Stimulated activated CD8-positive, alpha-beta memory T cell treated with anti-CD3 and anti-CD28 coated beads, Interleukin-7, amount 100 ng/mL, for 4 hours (primary cell): Measurements from ENCODE around the gene HTR7.

Source experiments
- DNase-seq, 2 donors: peaks; one replicate each; pipeline ENCODE4 v3.0.0-alpha.2; 2020; ENCODE audit warnings: low read depth in 2 of 2

HTR7 gene

DNA sequence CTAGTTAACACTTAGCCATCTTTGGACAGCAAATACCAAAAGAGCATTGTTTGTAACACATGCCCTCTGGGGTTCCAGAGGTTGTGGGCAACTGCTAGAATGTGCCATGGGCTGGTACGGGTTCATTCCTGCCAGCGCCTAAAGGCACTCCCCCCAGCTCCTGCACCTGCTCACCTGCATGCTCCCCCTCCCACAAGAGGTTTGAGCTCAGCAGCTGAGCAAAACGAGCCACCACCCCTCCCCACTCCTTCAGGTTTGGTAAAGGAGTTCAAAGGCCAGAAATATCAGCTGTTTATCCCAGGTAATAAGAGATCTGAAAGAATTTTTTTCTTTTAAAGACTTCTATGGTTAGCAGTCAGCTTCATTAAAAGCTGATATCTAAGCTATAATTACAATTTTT lies 53.5 kb downstream of the HTR7 start:
- no peak for DNase-seq

DNA sequence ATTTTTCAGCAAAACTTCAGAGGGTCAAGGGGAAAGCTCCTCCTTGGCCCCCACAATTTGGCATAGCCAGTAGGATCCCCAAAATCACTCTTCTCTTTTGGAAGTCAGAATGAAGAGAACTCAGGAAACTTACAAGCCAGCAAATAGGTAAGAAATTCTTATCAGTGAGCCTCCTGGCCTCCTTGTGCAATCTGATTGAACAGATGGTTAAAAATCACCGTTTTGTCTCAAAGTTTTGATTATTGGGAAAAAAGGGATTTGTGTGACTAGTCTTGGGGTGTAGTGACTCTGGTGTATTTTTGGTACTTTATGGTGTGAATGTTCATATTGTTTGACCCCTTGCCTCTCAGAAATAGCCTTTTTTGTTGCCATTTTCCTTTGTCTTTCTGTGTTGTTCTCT lies 56.2 kb downstream of the HTR7 start:
- DNase-seq, result no peak

DNA sequence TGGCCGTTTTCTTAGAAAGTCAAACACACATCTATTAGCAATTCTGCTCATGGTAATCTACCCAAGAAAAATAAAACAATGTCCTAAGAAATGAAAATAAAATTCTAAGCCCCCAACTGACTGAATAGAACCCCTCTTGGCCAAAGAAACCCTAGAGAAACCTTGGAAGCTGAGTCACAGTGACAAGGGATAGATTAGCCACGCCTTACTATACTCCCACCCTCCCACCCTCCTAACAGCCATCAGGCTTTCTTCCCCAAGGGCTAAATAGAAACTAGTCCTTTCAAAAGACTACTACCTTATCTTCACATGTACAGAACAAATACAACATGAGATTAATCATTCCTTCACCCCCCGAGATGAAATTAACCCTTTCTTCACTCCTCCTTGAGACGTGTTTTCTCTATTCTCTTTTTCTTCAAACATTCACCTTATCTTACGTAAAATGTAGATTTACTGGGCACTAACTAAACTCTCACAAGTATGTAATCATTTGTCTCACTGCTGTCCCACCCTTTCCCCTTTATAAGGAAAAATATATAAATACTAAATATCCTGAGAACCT lies 57.5 kb downstream of the HTR7 start:
- no peak for DNase-seq

DNA sequence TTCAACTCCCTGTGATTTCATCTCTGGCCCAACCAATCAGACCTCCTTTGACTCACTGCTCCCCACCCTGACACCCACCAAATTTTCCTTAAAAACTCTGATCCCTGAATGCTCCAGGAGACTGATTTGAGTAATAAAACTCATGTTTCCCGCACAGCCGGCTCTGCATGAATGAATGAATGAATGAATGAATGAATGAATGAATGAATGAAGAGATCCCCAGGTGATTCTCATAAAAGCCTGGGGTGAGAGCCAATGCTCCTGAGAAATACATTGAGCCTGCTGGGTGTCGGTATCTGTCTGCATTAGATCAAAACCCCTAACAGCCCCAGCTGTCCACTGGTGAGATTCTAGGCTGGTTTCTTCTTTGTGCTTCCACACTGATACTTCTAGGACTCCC lies 58.7 kb downstream of the HTR7 start:
- DNase-seq, result no peak

DNA sequence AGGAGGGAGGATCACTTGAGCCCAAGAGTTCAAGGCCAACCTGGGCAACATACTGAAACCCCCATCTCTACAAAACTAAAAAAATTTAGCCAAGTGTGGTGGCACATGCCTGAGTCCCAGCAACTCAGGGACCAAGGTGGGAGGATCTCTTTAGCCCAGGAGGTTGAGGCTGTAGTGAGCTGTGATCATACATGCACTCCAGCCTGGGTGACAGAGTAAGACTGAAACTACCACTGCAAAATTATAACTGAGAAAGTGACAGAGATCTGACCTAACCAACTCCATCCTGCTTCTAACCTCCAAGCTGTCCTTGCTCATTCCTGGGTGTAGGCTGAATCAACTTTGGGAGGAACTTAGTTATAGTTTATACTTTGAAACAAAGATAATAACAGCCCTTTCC lies 59.4 kb downstream of the HTR7 start:
- DNase-seq, result no peak

DNA sequence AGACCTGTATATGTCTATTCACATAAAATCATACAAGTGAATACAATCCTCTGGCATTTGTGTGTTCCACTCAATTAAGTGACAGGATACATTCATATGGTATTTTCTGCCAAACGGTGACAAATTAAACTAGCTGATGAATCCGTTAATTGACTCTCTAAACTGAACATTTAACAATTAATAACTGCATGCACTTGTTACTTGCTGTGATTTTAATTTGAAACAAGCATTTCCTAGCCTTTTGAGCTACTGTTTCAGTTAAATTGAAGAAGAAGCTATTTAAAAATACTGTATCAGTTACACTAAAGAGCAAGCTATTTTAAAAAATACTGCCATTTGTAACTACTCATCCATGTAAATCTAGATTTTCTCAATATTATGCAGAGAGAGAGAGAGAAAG lies 67.4 kb downstream of the HTR7 start:
- DNase-seq, result no peak

DNA sequence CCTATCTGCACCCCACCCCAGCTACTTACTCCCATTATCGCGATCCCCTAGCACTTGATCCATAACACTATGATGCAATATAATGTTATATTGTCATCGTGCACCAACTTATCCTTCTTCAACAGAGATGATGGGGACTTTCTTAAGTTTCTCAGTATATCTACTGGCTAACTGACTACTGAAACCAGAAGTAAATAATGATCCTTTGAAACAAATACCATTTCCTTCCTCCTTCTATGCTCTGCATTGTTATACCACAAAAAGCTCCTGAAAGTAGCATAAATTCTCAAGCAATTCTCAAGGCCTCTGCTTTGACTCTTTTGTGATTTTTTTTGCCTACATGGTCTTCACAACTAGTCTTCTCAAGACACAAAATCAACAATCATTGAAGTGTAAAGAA lies 68.9 kb downstream of the HTR7 start:
- DNase-seq, result no peak

DNA sequence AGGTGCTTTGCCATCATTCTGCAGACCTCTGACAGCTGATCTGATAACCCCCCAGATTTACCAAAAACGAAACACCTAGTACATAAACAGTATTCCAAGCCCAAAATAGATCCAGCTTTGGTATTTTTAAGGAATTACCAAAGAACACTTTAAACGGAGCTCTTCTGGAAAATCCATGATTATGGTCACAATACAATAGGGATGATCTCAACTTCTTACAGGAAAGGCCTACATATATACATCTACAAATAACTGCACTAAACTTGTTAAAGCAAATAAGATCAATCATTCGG lies 69.7 kb downstream of the HTR7 start:
- no peak for DNase-seq

DNA sequence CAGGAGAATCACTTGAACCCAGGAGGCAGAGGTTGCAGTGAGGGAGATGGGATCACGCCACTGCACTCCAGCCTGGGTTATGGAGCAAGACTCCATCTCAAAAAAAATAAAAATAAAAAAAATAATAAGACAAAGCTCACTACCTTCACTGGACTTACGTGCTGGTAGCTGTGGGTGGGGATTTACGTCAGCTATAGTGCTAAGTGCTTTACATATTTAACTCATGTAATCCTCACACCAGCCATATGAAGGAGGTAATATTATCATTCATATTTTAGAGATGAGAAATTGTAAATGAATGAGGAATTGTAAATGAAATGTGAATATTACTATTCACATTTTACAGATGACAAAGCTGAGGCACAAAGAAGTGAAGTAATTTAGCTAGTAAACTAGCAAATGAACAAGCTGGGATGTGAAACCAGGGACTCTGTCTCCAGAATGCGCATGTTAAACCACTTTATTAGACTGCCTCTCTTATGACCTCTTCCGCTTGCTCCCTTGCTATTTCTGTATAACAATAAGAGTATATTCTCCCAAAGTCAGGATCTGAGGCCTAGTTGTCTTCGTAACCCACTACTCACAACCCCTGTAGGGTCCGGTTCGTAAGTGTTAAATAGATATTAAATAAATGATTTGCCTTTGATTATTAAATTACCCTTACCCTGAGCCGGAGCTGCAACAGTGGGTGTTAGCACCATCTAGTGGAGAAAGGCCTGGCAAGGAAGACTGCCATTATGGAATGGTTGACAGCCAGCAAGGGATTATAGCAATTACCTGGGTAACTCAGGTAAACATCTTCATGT lies 70.2 kb downstream of the HTR7 start:
- no peak for DNase-seq

DNA sequence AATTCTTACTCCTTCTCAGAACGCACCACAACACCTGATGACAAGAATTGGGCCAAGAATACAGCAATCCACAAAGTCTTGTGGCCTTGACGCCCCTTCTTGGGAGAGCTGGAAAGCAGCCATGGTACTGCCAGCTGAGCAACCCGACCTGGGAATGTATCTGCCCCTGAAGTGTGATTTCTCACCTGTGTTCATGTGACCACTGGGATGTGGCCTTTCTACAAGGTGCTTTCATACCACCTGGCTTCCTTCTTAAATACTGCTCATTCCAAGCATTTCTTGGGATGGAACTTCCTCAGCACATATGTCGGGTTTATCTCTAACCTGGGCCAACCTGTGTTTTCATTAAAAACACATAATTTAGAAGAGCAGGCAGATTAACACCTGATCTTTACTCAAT lies 72.1 kb downstream of the HTR7 start:
- no peak for DNase-seq

DNA sequence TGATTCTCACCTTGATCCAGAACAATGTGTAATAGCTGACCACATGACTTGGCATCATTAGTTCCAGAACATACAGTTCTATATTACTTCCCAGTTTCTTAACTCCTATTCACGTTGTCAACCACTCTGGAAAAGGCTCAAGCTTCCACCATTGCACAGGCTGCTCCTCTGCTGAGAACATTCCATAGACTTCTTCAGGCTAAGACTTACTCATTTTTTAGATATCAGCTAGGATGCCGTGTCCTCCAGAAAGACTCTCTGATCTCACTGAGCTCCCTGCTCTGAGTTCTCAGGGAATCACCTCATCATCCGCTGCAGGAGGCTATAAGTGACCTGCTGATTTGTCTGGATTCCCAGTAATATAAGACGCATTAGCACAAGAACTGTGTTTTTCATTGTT lies 73.1 kb downstream of the HTR7 start:
- DNase-seq, result no peak

DNA sequence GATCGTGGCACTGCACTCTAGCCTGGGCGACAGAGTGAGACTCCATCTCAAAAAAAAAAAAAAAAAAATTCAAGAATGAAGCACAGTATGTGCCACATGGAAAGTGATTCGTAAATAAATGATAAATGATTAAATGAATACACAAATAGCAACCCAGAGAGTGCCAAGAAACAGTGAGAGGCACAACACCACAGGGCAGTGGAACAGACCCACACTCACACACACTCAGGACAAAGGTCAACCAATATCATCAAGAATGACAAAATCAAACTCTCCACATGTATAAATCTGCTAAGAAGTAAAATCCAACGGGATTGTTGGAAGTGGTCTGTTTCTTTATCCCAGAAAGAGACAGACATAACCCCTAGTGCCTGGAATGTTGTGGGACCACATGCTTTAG lies 77.4 kb downstream of the HTR7 start:
- no peak for DNase-seq

DNA sequence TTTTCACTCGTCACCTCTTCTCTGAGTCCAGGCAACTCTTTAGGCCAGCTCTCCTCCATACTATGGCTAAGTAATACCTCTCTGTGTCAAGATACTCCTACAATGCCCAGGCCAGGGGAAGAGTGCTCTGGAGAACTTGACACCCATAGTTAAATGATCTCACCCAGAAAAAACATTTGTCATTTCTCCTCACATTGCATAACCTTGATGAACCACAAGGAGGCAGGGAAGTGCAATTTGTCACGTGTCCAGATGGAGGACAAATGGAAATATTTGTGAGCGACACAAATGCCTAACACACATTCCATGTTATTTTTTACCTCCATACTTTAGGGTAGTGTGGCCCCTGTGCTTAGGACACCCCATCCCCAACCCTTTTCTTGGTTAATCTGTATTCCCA lies 78.3 kb downstream of the HTR7 start:
- no peak for DNase-seq

DNA sequence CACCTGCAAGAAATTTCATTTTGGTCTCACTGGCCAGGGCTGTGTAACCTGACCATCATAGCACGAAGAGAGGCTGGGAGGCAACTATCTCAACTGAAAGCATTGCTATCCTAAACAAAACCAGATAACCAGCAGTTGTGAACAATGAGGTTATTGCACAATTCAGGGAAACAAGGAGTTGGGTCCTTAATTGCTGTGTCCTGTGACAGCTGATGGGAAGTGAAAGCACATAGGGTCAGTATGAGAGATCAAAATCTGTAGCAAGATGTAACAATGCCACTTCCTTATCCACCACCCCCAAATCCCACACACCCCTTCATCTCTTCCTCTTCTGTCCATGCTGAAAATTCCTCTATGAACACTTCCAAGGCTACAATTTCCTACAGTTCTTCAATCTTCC lies 80.2 kb downstream of the HTR7 start:
- no peak for DNase-seq

DNA sequence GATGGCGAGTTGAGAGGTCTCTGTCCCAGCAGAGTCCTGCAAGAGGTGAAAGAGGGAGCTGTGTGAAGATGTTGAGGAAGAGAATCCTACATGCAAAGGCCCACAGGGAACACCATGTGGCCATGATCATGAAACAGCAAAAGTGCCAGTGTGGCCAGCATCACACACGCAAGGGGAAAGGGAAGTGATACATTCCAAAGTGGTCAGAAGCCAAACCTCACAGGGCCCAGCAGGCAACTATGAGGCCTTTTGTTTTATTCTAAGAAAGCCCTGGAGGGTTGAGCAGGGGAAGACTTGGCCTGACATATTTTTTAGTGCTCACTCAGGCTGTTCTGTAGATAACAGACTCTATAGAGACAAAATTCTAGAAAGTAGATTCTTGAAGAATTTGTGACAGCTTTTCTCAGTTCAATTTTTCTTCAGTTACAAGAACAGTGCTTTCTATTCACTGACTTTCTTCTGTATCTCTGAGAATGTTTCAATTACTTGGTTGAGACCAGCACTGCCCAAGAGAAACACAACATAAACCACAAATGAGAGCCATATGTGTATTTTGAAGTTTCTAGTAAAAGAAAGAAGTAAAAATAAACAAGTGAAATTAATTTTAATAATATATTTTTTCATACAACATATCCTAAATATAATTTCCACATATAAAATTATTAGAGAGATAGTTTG lies 82.3 kb downstream of the HTR7 start:
- no peak for DNase-seq

DNA sequence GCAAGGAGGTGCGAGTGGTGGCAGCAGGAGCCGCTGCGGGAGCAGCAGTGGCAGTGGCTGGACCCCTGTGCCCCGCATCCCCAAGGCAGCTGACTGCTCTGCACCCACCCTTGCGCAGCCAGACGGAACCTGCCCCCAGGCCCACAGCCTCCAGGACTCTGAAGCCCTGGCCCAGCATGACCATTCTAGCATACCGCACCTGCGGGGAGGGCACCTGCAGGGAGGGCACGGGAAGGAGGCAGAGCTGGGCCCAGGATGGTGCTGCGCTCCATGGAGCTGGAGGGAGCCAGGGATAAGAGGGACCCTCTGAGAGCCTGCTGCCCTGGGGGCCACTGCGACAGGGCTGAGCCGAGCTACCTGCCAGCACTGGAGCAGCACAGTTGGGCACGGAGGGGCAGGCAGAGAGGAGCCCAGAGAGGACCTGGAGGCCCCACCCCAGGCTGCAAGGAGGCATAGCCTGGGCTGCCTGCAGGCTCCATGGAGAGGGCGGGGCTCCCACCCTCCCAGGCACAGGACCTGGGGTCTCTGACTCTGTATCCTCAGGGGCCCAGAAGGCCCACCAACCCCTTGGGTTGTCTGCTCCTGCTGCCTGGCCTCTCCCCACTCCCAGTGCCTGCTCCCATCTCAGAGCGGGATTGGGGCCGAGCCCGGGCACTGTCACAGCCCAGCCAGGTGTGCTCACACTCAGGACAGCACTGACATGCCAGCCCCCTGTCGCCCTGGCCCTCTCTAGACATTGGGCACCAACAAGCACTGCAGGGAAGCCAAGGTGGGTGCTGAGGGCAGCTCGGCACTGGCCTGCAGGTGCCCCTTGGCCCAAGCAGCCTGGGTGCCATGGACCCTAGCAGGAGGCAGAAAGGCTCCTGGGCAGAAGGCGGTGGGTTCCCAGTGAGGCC lies 87.6 kb downstream of the HTR7 start:
- no peak for DNase-seq

DNA sequence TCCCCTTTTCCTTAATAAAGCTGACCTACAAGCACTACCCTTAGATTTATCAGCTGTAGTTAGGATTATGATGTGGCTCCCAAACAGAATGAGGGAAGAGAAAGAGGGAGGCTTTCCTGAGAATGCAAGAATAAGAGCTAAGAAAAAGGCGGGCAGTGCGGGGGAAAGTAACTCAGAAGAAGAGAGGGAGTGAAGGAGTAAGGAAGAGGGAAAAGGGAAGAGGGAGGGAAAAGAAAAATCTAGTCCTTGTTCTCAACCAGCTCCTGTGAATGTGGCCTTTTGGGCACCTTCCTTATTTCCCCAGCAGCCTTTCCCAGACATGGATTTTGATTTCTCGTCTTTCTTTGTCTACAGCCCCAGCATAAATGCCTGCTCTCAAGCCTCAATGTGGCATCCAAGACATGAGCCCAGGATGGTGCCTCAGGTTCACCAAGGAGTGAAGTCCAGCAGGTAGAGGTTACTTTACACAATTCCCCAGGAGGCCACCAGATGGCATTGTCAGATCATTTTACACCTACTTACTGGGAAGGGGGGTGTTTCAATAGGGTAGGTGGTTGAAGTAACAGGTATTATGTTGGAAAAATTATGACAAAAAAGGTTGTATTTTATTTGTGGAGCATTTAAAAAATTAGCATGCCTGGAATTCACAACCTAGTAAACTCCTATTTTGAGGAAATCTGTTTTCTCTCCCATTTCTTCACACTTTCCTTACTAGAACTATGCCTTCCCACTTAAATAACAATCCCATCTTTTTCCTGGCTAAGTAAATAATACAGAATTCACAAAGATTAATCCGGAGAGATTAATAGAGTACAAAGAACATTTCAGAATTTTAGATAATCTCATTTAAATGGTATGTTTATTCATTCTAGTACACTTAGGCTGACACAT lies 106.5 kb downstream of the HTR7 start:
- peak in 1 of 2 donors; percentile 8 for DNase-seq

DNA sequence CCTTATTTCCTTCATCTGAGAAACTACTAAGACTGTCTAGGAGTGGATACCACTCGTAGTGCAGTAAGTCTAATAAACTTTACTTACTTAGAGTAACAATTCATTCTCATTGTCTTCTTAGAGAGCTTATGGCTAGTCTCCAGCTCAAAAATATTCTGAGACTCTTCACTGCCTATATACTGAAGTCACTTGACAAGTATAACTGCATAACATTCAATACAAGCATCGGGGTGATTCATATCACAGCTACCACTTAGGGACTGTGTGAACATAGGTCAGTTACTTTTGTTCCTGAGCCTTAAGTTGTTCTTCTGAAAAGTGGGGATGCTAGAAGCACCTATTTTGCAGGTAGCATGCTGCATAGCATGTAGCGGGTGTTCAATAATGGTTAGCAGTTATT lies 111.0 kb downstream of the HTR7 start:
- no peak for DNase-seq

DNA sequence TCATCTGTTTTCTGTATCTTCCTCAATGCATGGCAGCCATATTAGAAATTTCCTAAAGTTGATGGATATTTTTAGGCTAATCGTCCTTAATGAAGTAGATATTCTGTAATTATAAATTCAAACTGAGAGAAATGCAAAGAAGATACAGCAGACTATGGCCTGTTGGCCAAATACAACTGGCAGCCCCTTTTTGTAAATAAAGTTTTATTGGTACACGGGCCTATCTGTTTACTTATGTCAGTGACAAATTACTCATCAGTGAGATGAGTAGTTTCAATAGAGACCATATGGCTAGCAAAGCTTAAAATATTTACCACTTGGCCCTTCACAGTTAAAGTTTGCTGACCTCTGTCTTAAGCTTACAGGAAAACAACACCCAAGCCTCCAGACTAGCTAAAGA lies 112.3 kb downstream of the HTR7 start:
- no peak for DNase-seq

DNA sequence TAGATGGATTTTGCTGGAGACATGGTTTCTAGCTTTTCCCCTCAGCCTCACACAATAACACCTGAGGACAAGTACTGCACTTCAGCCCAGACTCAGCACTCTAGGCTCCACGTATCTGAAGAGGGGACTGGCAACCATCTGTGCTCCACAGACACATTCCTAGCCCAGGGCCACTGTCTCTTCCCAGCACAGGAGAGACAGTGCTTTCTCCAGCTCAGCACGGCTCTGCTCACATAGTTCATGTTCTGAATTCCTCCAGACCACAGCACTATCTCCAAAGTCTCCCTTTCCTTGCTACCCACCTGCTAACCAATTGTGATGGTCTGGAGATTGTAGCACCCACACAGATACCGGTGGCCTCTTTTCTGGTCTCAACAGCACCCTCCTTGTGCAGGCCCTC lies 114.5 kb downstream of the HTR7 start:
- DNase-seq, result no peak

DNA sequence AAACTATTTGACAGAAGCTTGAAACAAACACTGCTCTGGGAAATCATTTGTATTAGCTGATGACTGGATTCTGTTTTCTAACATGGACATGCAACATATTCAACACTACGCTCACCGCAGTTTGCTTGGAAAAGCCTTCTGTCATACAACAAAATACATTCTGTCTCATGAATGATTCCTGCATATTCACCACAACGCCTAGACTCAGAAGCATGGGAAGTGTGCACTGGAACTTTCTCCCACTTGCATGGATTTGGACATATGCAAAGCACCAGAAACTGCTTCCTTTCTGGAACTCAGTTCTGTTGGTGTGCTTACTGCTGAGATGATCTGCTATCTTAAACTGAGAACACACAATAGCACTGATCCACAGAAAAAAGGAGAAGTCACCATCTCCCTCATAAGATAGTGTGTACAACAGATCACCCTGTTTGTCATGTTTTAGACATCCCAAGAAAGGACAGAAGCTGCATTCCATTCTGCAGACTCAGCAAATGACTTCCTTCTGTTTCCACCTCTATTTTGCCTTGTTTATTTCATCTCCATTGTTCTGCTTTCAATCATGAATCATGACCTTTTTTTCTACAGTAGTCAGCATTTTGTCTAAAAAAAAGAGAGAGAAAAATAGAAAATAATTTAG lies 115.8 kb downstream of the HTR7 start:
- no peak for DNase-seq
